HG03378 (cell line): ENCODE results near the gene NPLOC4.
"Not testable (repeated sequence)": the region's sequence is repeated elsewhere in the genome, so short reads cannot be mapped to it uniquely, and the experiment has no call there.

Source experiments
- ATAC-seq: cut with Tn5 transposase; IDR thresholded peaks from one replicate; pipeline ENCODE4 v1.9.1; 2021; ENCODE audit warnings: mild to moderate bottlenecking, moderate library complexity; ENCODE audit not compliant: unreplicated experiment

The NPLOC4 gene

GRCh38 chr17:81589612-81590011 lies 47.3 kb downstream of the NPLOC4 start:
- no peak for ATAC-seq

DNA sequence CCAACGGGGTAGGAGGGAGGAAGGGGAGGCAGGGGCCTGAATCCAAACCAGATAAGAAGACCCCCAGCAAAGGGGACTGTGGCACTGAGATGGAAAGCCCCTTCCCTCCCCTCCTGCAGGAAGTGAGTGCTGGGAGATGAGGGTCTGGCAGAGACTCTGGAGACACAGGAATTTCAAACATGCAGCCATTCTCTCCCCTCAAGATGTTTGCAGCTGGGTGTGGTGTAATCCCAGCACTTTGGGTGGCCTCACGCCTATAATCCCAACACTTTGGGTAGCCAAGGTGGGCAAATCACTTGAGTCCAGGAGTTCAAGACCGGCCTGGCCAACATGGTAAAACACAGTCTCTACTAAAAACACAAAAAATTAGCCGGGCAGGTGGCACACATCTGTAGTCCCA lies 50.8 kb downstream of the NPLOC4 start:
- no peak for ATAC-seq

GRCh38 chr17:81584771-81585170 lies 52.1 kb downstream of the NPLOC4 start:
- not testable (repeated sequence) for ATAC-seq

DNA sequence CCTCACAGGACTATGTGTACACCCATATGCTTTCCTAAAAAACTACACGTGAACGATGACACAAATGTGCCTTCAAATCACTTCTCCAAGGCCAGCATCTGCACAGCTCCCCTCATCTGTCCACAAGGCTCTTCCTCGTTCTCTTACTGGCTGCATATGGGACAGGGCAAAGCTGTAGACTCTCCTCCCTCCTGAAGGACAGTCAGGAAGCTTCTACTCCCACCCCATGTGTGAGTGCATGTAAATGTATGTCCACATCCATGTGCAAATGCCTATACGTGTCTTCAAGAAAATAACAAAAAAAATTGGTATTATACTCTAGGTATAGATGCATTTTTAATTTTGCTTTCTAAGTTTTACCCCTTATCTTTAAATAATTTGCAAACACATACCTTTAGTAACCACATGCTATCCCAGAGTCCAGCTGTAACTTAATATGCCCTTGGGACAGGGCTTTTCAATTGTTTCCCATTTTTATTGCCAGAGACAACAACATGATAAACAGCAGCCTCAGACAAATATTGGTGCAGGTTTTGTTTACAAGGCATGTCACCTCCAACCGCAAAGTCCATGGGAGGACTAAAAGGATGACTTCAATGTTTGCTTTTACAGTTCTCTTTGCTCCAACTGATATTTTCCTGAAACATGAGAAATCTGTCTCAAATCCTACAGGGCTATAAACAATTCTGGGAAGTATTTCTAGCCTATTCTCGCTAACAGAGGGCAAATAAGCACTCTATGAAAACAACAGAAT lies 53.1 kb downstream of the NPLOC4 start:
- no peak for ATAC-seq

DNA sequence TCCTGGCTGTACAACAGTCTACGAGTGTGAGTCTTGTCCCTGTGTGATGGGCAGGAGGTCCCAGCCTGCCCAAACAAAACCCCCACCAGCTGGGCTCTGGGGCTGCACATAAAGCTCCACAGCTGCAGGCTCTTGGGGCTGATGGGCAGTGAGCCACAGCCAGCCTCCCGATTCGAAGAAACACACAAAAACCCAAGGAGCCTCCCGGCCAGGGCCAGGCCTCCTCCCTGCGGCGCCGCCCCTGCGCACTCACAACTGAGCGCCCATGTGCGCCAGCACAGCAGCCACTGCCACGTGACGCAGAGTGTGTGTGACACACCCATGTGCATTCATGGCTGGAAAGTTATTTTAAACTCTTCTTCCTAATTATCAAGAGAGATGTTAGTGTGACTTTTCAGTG lies 54.2 kb downstream of the NPLOC4 start:
- ATAC-seq: no peak

GRCh38 chr17:81582341-81582740 lies 54.6 kb downstream of the NPLOC4 start:
- ATAC-seq: no peak

- no peak for ATAC-seq
Observed at GRCh38 chr17:81581758-81582157, 55.2 kb downstream of the NPLOC4 start.

GRCh38 chr17:81580481-81580880 lies 56.4 kb downstream of the NPLOC4 start:
- no peak for ATAC-seq

- ATAC-seq: no peak
Observed at GRCh38 chr17:81579821-81580321, 57.0 kb downstream of the NPLOC4 start.

DNA sequence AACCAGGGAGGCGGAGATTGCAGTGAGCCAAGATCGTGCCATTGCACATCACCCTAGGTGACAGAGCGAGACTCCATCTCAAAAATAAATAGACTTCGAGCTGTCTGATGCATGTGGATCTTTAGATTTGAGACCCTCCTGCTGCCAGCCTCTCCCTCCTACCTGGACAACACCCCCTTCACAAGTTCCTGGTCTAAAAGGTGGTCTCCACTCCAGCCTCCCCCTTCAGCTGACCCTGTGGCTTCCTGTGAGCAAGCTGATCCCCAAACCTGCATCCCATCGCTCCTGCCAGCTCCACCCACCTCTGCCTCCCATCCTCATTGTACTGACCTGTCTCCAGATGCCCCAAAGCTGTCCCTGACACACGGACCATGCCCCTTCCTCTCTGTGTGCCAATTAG lies 57.6 kb downstream of the NPLOC4 start:
- ATAC-seq: no peak

DNA sequence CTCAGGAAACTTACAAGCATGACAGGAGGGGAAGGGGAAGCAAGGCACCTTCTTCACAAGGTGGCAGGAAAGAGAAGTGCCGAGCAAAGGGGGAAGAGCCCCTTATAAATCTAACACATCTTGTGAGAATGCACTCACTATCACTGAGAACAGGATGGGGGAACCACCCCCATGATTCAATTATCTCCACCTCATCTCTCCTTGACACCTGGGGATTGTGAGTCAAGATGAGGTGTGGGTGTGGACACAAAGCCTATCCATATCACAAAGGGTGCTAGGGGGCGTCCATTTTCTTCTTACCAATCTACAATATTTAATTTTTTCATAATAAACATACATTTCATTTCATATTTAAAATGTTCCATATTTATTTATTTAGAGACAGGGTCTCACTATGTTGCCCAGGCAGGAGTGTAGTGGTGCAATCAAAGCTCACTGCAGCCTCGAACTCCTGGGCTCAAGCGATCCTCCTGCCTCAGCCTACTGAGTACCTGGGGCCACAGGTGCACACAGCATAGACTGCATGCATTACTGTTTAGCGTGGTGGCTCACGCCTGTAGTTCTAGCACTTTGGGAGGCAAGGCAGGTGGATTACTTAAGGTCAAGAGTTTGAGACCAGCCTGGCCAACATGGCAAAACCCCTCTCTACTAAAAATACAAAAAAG lies 58.2 kb downstream of the NPLOC4 start:
- no peak for ATAC-seq

DNA sequence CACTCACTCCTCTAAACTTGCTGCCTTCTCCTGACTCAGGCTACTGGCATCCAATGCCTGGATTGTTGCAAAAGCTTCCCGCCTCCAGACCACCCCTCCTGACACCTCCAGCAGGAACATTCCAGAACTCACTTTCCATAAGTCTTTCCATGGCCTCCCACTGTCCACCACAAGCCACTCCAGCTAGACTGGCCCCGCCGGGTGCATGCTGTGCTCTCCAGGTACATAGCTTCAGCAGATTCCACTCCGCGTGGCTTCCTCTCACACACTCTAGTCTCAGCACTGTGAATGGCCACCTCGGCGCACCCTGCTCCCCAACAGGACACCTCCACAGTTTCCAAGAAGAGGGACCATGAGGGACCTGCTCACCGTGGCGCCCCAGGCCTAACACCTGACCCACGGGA lies 58.9 kb downstream of the NPLOC4 start:
- no peak for ATAC-seq

DNA sequence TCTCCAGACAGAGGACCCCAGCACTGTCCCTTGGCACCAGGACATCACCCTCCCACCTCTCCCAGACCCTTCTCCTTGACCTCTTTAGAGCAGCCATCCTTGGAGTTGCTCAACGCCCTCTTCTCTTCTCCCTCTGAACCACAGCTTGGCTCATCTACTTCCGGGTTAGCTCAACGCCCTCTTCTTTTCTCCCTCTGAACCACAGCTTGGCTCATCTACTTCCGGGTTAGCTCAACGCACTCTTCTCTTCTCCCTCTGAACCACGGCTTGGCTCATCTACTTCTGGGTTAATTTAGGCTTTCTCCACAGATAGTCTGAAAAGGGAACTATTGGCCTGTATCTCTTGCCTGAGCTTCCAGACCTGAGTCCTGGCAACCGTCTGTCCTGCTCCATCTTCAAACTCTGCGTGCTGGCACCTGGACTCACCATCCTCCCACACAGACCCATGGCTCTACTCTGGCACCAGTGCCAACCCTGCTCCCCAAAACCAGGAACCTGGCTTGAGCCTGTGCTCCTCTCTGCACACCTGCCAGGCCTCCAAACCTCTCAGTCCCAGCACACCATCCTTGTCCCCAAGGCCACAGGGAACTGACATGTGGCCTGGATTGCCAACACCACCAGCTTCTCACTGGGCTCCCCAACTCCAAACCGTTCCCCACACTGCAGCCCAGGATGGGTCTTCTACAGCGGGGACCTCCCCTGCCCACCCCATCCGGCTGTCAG lies 59.5 kb downstream of the NPLOC4 start:
- no peak for ATAC-seq

DNA sequence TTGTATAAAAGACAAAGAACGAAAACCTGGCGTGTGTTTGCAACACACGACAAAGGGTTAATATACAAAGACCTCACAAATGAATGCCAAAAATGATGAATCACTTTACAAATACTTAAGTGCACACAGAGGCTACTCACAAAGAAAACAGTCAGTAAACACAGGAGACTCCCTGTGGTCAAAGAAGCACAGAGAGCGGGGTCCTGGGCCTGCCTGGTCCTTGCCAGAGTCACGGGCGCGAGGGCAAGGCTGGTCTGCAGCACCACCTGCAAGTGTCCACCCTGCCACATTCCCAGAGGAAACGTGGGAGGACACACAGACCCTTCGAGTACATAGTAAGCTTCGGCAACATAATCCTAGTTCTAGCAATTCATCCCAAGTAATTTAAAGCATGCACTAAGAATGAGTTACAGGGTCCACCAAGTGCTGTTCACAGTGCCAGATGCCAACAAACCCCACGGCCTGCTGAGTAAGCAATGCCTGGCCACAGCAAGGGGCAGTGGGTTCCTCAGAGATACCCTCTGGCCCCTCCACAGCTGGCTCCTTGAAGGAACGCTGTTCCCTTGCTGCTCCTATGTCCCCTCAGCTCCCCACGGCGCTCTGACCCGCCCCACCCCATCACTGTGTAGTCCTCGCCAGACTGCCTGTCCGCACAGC lies 60.2 kb downstream of the NPLOC4 start:
- no peak for ATAC-seq

DNA sequence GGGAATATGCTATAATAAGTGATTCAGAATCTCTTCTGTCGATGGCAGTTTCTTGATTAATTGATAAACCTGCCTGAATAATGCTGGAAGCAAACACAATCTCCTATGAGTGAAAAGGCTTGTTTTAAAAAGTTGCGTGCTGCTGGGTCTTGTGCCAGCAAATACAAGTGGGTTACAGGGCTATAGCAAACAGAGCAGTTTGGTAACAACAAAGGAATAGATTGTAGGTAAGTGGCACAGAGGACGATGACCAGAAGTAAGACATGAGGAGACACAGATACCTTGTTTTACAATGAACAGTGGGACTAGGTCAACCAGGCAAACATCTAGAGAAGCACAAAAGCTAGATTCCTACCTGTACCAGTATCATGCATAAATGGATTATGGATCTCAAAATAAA lies 61.1 kb downstream of the NPLOC4 start:
- ATAC-seq: no peak

- no peak for ATAC-seq
Observed at GRCh38 chr17:81574643-81574956, 62.3 kb downstream of the NPLOC4 start.

DNA sequence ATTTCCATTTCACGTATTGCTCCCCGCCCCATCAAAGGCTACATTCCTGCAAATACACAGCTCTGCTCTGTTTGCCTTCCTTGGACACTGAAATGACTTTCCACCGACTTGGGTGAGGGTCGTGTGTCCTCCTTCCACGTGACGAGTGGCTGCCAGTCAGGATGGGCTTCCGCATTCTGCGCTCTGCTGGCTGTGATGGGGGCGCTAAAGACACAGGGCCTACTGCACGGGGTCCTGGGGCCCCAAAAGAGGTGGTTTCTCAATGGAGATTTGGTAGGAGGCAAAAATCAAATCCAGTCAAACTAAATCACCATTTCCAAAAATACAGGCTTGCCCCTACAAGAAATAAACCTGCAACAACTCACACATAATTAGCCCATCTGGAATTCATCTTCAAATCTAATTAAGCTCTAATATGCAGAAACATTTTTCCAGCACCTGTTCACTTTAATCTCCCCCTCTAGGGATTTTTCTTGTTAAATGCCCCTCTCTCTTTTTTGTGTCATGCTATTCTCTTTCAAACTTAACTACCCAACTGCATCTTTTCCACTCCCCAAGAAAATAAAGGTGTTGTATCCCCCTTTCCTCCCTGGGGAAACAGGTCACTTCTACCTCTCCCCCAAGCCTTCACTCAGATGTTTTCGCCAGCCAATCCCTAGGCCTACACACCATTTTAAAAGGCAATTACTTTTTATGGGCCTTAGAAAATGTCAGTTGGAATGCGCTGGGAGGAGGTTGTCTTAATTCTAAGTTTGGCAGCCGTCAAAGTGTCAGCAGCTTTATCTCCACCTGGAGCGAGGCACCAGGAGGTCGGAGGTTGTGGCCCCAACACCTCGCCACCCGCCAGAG lies 62.9 kb downstream of the NPLOC4 start:
- no peak for ATAC-seq

- no peak for ATAC-seq
Observed at GRCh38 chr17:81572563-81573168, 64.2 kb downstream of the NPLOC4 start.

DNA sequence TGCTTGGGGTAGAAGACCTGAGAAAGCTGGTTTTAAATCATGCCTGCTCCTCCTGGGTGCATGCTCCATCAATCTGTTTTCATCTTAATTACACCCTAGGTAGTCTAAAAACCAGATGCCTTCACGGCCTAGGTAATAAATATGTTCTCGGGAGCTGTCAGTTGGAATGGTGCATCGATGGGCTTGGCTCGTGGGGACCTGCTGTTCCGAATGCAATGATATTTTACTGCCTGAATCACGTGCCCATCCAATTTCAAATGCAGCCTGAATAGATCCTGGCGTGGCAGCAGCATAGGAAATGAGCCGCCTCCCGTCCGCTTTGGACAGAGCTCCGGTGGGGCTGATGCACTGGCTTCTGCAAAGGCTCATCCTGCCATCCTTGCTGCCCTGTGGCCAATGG lies 65.9 kb downstream of the NPLOC4 start:
- ATAC-seq: no peak

DNA sequence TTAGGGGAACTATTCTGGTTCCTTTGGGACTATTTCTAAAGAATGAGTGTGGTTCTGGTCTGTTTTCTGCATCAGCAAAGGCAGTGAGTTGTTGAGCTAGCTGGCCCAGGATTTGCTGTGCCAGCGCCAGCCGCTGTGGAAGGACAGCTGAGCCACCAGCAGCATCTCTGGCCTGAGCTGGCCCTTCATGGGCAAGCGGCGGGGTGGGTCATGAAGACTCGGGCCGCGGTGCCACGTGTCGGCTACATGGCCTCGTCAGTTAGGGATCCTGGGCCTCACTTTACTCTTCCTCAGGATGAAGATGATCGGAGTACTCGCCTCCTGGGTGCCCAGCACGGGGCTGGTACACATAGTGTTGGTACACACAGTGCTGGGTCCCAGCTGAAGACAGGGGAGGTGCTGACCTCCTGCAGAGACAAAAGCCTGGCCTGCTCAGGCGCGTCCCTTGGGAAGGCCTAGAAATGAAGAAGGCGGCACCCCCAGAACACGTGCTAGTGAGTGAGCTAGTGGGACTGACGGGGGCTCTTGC lies 66.9 kb downstream of the NPLOC4 start:
- ATAC-seq: no peak
